Measurements from ENCODE around the gene PCIF1. TPM values are rescaled to one million over a fixed set of nuclear protein-coding genes. Genes with fewer than 3 reads are reported as not detected.

PCIF1 gene
- polyA plus RNA-seq, 3 donors = 41.3 to 47.1 (median 45.2) TPM

DNA sequence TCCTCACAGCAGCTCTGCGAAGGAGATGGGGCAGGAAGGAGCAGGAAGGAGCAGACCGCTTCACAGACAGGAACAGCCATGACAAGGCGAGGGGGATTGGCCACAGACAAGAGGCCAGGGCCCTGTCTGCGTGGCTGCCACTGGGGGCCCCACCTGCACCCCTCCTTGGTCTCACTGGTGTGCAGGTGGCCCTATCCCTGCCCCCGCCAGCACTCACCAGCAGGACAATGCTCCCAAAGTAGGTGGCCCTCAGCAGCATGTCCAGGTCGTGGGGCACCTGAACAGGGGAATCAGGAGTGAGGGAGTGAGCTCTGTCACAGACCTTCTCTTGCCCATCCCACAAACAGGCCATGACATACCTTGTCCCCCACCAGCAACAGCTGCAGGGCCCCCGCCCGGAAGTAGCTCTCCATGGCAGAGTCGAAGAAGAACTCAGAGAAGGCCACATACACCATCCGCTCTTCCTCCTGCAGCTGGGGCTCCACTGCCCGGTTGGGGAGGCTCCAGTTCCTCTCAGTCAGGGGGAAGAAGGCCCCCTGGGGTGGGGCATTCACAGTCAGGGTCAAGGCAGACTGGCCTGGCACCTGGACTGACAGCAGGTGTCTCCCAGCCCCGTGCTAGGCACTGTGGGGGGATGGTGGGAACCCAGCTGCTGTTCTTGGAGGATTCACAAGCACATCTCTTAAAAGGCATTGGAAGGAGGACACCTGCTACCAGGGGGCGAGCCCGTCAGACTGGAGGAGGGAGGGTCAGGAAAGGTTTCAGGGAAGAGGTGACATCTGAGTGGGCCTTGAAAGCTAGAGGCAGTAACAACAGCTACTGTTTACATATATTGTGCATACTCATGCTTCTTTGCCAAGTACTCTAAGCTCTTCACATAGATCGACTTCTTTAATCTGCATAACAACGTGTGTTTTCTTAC, 29.6 kb upstream of the PCIF1 start:
- no peak for DNase-seq (ENCODE audit: low read depth in 3 of 3, low spot score in 2 of 3)

DNA sequence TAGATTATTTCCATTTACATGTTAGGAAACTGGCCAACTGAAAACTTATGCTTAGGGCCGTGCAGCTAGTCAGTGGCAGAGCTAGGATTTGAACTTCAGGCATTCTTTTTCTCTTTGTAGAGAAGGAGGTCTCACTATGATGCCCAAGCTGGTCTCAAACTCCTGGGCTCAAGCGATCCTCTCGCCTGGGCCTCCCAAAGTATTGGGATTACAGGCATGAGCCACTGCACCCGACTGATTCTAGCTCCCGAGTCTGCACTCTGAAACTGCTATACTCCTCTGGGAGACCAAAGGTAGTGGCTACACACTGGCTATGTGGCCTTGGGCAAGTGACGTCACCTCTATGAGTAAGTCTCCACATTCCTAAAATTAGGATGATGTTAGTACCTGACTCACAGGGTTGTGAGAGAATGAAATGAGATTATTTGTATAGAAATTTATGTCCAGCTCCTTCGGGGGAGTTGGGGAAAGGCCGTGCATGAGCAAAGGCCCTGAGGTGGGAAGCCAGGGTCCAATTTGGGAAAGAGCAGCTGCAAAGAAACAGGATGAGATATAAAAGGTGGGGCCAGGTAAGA, 28.9 kb upstream of the PCIF1 start:
- no peak for DNase-seq (ENCODE audit: low read depth in 3 of 3, low spot score in 2 of 3)

DNA sequence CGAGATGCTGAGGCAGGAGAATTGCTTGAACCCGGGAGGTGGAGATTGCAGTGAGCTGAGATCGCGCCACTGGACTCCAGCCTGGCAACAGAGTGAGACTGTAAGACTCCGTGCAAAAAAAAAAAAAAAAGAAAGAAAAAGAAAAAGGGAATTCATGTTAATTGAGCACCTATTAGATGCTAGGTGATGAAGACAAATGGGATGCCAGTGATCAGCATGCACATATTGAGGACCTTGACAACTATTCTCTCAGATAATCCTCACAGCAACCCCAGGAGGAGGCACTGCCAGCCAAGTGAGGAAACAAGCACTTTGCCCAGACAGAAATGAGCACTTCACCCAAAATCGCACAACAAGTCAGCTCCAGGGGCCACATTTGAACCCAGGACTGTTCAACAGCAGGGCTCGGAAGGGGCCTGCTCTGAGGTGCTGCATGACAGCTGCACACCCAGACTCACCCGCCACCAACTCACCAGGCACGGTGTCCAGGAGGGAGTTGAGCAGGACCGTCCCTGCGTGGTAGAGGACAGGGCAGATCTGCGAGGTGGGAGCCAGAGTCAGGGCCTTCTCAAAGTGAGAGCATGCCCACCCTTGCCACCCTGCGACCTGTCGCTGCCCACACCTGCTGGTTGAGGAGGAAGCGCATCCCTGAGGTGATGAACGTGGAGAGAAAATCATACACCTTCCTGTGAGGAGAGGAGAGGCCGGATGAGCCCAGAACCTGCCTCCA, 27.1 kb upstream of the PCIF1 start:
- no peak for DNase-seq (ENCODE audit: low read depth in 3 of 3, low spot score in 2 of 3)

DNA sequence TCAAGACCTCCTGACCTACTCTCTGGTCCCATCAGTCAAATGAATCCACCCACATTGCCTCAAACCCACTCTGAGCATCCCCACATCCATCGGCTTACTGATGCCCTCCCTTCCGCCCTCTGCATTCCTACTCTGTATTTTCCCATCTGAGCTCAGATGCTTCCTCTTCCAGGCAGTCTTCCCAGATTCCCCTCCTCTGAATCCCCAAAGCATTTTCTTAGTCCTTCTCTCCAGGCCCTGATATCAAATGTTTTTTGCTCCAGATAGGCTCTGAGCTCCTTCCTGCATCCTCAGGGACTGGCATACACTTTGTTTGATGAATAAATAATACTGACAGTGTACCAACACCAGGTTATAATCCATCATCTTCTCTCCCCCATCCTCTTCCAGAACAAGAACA, 26.4 kb upstream of the PCIF1 start:
- no peak for DNase-seq (ENCODE audit: low read depth in 3 of 3, low spot score in 2 of 3)

DNA sequence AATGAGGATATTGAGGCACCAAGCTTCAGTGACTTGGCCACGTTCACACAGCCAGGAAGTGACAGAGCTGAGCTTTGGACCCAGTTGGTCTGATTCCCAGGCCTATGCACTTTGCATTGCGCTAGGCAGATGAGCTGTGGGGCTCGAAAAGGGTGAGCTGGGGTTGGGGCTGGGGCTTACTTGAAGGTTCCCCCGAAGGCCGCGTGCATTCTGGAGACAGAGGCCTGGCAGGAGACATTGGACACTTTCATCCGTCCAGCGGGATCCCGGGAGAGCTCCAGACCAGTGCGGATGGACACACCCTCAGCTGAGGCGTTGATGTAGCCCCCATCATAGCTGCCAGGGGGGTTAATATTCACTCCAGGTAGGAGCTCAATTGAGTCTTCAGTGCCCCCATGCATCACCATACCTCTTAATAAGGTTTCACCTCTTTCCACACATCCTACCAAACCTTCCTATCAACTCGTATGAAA, 25.1 kb upstream of the PCIF1 start:
- DNase-seq (ENCODE audit: low read depth in 3 of 3, low spot score in 2 of 3) = no peak

DNA sequence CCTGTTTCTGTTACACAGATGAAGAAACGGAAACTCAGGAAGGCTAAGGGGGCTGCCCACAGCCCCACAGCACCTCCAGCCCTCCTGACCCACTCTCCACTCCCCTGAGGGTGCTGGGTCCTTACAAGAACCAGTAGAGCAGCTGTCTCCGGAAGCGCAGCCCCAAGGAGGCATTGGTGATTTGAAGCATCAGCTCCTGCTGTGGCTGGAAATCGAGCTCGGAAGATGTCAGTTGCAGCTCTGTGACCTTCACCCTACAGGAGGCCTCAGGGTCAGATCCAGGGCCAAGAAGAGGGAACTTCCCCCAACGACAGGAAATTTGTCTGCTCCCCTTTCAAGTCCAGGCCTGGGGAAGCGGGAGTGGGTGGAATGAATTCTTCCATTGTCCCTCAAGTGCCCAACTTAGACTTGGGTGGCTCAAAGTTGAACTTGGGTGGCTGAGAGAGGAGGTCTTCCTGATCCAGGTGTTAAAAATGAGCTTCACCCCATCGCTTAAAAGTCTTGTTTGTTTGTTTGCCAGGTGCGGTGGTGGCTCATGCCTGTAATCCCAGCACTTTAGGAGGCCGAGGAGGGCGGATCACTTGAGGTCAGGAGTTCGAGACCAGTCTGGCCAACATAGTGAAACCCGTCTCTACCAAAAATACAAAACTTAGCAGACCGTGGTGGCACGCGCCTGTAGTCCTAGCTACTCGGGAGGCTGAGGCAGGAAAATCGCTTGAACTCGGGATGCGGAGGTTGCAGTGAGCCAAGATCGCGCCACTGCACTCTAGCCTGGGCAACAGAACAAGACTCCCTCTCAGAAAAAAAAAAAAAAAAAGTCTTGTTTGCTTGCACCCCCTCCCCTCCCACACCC, 24.4 kb upstream of the PCIF1 start:
- no peak for DNase-seq (ENCODE audit: low read depth in 3 of 3, low spot score in 2 of 3)

DNA sequence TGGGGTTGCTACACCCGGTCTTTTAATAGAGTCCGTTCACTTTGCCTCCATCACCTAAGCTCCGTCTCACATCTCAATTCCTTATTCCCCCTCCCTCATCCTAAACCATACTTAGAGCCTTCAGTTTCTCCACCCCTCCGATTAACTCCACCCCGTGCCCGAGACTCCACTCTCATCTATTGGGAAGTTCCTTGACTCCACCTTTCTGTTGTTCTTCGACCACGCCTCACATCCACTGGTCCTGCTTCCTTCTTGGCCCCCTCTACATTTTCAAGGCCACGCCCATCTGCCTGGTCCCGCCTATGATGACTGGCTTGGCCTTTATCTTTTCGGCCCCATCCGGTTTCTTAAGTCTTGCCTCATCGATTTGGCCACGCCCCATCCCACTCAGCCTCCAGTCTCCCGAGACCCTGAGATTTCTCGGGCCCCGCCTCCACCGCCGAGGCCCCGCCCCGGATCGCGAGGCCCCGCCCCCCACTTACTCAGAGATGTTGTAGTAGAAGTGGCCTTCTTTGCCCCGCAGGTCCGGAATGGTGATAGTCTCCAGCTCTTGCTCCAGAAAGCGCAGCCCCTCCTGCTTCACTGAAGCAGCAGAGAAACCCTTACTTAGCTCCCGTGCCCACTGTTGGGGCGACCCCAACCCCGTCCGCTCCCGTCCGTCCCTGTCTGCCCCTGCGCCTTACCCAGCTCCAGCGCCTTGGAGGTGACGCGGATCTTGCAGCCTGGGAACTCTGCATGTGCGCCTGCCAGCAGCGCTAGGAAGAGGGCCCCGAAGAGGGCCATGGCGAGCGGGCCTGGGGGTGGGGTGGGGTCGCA, 23.6 kb upstream of the PCIF1 start:
- peak in 2 of 3 donors; percentile 93 to 94 for DNase-seq (ENCODE audit: low read depth in 3 of 3, low spot score in 2 of 3)

DNA sequence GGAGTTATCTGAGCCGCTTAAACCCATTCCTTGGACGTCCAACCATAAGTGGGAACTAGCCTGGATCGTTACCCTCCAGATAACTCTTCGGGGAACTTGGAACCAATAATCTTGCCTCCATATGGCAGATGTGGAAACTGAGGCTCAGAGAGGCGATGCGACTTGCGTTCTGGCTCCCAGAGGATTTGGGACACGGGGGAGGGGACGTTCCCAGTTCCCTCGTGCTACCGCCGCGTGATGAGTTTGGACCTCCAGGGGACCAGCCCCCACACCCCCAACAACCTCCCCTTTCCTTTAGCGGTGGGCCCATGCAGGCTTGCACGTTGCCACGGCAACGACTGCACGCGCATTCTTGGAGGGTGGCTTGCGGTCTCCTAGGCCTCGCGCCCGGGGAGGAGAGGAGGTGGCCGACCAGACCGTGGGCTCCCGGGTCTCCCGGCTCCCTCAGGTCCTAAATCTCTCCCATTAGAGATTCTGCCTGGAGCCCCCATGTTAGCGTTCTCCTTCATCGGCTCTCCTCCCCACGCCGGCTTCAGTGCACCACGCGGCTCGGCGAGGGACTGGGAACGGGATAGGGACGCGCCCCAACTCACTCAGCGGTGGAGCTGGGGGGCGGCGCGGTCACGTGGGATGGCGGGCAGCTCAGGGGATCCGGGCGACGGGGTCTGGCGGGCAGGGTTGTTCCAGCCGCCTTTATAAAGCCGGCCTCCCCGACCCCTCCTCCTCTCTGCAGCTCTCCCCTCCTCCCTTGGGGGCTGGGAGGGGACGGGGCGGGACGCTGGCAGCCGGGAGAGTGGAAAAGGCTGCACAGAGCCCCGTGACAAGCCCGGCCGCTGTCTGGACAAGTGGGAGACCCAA, 22.8 kb upstream of the PCIF1 start, which contains the start of gene PLTP:
PLTP (minus strand) TSS at position 670 of the 858 bp plus-strand sequence. CDS start 703 bp downstream, outside the sequence.
- peak in 1 of 3 donors; percentile 61 for DNase-seq (ENCODE audit: low read depth in 3 of 3, low spot score in 2 of 3)

DNA sequence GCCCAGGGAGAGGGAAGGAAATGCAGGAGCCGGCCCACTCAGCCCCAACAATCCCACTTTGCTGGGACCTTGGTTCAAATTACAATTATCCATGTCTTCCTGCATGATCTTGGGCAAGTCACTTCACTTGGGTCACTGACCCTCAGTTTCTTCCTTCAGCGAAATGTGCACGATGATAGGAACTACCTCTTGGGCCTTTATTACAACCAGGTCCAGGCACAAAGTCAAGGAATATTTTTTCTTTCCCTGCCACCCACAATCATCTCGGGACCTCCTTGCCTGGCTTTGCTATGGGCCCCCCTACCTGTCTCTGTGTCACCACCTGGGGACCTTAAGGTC, 22.2 kb upstream of the PCIF1 start:
- DNase-seq (ENCODE audit: low read depth in 3 of 3, low spot score in 2 of 3) = no peak

DNA sequence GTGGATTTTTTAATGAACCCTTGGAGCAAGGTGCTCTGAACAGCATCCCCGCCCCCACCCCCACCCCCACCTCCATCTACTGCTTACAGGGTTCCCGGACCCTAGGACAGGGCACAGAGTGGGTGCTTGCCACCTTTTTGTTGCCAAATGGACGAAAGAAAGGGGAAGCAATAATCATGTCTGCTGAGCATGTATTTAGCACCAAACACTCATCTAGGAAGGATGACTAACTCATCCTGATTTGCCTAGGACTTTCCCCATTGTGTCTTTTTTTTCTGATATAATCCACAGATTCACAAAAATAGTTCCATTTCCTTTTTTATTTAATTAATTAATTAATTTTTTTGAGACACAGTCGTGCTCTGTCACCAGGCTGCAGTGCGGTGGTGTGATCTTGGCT, 21.4 kb upstream of the PCIF1 start:
- DNase-seq (ENCODE audit: low read depth in 3 of 3, low spot score in 2 of 3) = no peak

DNA sequence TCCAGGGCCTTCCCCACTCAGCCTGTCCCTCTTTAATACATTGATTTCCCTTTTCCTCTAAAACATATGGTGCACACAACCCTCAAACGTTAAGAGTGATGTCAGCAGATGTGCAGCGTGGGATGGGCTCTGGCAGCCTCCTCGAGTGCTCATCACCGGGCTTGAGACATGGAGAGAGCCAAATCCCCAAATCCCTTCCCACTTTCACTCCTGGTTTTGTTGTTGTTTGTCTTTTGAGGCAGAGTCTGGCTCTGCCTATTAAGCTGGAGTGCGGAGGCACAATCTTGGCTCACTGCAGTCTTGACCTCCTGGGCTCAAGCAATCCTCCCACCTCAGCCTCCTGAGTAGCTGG, 16.7 kb upstream of the PCIF1 start:
- DNase-seq (ENCODE audit: low read depth in 3 of 3, low spot score in 2 of 3) = no peak

DNA sequence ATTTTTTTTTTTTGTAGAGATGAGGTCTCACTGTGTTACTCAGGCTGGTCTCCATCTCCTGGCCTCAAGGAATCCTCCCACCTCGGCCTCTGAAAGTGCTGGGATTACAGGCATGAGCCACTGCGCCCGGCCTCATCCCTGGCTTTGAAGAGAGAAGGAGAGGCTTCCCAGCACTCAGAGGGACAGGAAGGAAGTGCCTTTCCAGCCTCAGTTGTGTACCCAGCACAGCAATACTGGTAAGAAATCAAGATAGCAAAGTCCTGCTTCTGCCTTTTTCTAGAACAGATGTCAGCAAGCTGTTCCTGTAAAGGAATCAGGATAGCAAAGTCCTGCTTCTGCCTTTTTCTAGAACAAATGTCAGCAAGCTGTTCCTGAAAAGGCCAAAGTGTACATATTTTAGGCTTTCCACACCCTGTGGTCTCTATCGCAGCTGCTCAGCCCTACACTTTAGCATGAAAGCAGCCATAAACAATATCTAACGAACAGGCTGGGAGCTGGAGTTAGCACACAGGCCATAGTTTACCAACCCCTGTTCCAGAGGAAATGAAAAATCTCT, 16.2 kb upstream of the PCIF1 start:
- no peak for DNase-seq (ENCODE audit: low read depth in 3 of 3, low spot score in 2 of 3)

DNA sequence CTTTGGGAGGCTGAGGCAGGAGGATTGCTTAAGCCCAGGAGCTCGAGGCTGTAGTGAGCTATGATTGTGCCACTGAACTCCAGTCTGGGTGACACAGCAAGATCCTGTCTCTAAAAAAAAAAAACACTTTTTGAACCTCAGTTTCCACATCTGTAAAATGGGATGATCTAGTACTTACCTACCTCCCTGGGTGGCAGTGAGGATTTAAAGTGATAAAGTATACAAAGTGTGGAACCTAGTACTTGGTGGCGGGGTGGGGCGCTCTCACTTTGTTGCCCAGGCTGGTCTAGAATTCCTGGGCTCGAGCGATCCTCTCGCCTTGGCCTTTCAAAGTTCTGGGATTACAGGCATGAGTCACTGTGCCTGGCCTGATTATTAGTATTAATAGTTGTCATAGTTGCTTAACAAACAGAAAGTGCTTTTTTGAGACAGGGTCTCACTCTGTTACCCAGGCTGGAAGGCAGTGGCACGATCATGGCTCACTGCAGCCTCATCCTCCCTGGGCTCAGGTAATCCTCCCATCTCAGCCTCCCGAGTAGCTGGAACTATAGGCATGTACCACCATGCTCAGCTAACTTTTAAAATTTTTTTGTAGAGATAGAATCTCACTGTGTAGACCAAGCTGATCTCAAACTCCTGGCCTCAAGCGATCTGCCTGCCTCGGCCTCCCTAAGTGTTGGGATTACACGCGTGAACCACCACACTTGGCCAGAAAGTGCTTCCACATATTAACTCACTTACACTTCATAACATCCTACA, 15.5 kb upstream of the PCIF1 start:
- no peak for DNase-seq (ENCODE audit: low read depth in 3 of 3, low spot score in 2 of 3)

DNA sequence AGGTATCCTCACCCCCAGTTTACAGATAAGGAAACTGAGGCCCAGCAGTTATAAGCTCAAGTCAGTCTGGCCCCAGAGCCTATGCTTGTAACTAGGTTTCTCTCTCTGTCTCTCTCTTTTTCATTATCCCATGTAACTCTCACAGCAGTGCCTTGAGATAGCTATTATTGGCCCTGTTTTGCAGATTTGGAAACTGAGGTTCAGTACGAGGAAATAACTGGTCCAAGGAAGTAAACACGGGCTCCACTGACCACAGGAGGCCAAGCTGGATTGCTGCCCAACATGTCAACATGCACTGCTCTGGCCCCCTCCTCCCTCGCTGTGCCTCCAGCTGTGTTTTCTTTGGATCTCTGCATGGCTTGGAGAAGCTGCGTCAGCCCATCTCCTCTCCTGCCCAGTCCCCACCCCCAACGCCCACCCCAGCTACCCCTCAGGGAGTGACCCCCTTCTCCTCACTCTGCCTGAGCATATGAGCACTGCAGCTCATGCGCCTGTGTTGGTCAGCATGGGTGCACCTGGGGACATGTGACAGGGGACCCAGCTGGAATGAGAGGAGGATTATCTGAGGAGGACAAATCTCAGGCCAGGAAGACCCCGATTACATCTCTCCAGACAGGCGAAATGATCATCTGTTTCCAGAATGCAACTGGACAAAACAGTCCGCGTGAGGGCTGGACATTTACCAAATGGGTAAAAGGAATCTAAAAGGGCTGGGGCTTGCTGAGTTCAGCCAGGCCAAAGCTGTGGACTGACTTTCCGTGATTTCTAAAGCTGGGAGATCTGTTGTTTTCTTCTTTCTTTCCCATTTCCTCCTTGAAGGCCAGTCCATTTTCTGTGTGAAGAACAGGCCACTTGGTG, 14.7 kb upstream of the PCIF1 start:
- DNase-seq (ENCODE audit: low read depth in 3 of 3, low spot score in 2 of 3) = peak in 2 of 3 donors; percentile 58 to 69

DNA sequence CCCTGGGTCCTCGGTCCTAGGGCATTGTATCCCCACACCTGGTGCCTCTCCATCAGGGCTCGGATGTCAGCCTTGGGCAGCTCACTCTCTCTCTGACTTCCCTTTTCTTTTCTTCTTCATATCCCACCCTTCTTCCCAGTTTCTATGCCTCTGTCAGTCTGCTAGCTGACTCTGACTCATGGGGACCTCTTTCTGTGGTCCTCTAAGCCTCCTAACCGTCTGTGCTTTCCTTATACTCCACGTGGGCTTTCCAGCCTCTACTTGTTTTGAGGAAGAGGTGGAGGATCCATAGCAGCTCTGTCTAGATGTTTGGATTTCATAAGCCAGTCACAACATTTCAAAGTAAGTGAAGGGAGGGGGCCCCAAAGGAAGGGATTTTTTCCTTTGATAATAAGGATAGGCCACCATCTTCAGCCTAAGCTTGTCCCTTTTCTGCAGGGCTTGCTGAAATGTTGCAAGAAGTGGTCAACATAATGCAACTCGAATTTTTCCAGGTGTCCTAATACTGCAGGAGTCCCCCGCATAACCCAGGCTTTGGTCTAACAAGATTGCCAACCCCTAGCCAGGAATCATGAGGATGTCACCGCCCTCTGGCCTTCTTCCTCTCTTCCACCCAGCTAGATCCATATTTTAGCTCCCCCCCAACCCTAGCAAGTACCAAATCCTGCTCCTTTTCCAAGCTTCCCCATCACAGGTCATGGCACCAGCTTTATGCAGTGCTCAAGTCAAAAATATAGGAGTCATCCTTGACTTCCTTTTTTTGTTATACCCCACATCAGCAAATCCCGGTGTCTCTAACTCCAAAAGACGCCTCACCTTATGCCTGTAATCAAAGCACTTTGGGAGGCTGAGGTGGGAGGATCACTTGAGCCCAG, 13.8 kb upstream of the PCIF1 start:
- no peak for DNase-seq (ENCODE audit: low read depth in 3 of 3, low spot score in 2 of 3)

Data from right renal cortex interstitium (tissue), 3 donors.